Ecto neural progenitor cell (in vitro differentiated cells): Measurements from ENCODE around the gene TCF7L1.

ENCODE experiments used
- DNase-seq: peaks from one replicate; pipeline ENCODE4 v3.0.0-alpha.2; 2018; ENCODE audit warnings: low spot score

TCF7L1 gene

GRCh38 chr2:85255456-85255812, 122.2 kb downstream of the TCF7L1 start:
- DNase-seq: no peak

- DNase-seq: peak; percentile 93
These were observed 122.8 kb downstream of the TCF7L1 start for GRCh38 chr2:85255813-85256594.

GRCh38 chr2:85257359-85257969, 124.3 kb downstream of the TCF7L1 start:
- DNase-seq: no peak

- DNase-seq: no peak
These were observed 124.9 kb downstream of the TCF7L1 start for GRCh38 chr2:85257970-85258605.

- peak; percentile 74 for DNase-seq
These were observed 126.0 kb downstream of the TCF7L1 start for GRCh38 chr2:85259101-85259590.

- no peak for DNase-seq
These were observed 126.7 kb downstream of the TCF7L1 start for GRCh38 chr2:85259879-85260278.

GRCh38 chr2:85263591-85263990, 130.4 kb downstream of the TCF7L1 start:
- DNase-seq: no peak

GRCh38 chr2:85264471-85264870, 131.3 kb downstream of the TCF7L1 start:
- no peak for DNase-seq

GRCh38 chr2:85265304-85265703, 132.1 kb downstream of the TCF7L1 start:
- no peak for DNase-seq

- peak; percentile 77 for DNase-seq
These were observed 133.2 kb downstream of the TCF7L1 start for GRCh38 chr2:85266146-85267041.

- no peak for DNase-seq
These were observed 136.8 kb downstream of the TCF7L1 start for GRCh38 chr2:85269959-85270358.

GRCh38 chr2:85272357-85272756, 139.2 kb downstream of the TCF7L1 start:
- no peak for DNase-seq

- no peak for DNase-seq
These were observed 140.8 kb downstream of the TCF7L1 start for GRCh38 chr2:85273738-85274731.

GRCh38 chr2:85275984-85276540, 142.9 kb downstream of the TCF7L1 start:
- no peak for DNase-seq

- DNase-seq: no peak
These were observed 143.5 kb downstream of the TCF7L1 start for GRCh38 chr2:85276571-85277118.

- DNase-seq: no peak
These were observed 144.4 kb downstream of the TCF7L1 start for GRCh38 chr2:85277416-85278158.

GRCh38 chr2:85278361-85278760, 145.2 kb downstream of the TCF7L1 start:
- no peak for DNase-seq

- no peak for DNase-seq
These were observed 148.4 kb downstream of the TCF7L1 start for GRCh38 chr2:85281553-85281952.

GRCh38 chr2:85282914-85283313, 149.7 kb downstream of the TCF7L1 start:
- DNase-seq: no peak
